NB4 (cell line): ENCODE data around the gene SKP1.

Experiments used
- CTCF ChIP-seq: IDR thresholded peaks from one replicate; pipeline ENCODE4 v1.5.1; 2012; ENCODE audit warnings: low read depth, low read length
- MAX ChIP-seq: IDR thresholded peaks from 2 replicates; pipeline ENCODE4 v1.6.1; 2011; ENCODE audit warnings: low read depth, low read length
- POLR2A ChIP-seq: IDR thresholded peaks from 2 replicates; pipeline ENCODE4 v1.6.1; 2011; ENCODE audit warnings: mild to moderate bottlenecking; ENCODE audit not compliant: insufficient read length; ENCODE audit errors: extremely low read depth

- TF ChIP-seq POLR2A, result no peak
- no peak for TF ChIP-seq CTCF
- no peak for TF ChIP-seq MAX
These were observed 73.4 kb downstream of the SKP1 start for GRCh38 chr5:134103397-134103796.
